Measurements from ENCODE around the gene RNASE3. TPM values are rescaled to one million over a fixed set of nuclear protein-coding genes. Genes with fewer than 3 reads are reported as not detected.
"Not testable (repeated sequence)": the region's sequence is repeated elsewhere in the genome, so short reads cannot be mapped to it uniquely, and the experiment has no call there.

Gene RNASE3
- total RNA-seq, 1 donor from 2014 or later, result not detected

DNA sequence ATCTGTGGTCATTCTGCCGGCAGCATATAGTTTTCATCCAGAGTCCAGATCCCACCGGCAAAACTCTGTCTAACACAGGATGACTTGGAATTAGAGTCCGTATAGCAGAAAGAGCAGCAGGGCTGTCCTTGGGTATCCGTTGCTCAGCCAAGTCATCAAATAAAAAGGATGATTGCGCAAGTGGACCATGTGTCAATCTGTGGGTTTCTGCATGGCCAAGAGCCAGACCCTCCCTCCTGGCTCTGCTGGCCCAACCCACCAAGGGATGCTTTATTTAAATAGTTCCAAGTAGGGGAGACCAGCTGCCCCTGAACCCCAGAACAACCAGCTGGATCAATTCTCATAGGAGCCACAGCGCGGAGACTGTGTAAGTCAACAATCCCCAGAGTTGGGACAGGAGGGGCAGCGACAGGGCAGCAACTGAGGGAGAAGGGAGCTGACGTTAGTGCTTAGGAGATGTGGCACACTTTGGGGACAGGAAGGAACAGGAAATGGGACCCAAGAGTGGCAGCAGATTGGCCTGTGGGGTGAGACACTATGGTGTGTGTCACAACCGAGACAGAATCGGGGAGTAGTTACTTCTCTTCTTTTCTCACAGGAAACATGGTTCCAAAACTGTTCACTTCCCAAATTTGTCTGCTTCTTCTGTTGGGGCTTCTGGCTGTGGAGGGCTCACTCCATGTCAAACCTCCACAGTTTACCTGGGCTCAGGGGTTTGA lies 28.0 kb downstream of the RNASE3 start:
- peak; percentile 2 for DNase-seq (ENCODE audit: low read depth)

DNA sequence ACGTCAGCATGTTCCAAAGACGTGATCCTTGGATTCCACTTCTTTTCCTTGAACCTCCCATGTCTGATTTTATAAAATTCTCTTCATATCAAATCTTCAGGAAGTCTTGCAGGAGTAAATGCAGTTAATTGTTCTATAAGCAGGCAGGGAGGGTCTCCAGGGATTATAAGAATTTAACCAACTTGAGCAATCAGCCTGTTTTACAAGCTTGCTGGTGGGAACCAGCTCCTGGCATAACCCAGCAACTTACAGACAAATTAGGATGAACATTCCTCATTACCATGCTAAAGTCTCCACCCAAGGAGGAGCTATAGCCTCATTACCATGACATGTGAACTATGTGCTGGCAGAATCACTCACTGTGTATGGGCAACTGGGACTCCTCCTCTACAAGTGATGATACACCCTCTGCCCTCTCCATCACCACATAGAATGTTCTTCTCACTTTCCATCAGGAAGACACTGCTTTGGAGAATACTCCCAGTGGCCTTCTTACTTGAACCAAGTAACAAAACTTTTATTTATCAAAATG lies 32.6 kb downstream of the RNASE3 start:
- not testable (repeated sequence) for DNase-seq (ENCODE audit: low read depth)

DNA sequence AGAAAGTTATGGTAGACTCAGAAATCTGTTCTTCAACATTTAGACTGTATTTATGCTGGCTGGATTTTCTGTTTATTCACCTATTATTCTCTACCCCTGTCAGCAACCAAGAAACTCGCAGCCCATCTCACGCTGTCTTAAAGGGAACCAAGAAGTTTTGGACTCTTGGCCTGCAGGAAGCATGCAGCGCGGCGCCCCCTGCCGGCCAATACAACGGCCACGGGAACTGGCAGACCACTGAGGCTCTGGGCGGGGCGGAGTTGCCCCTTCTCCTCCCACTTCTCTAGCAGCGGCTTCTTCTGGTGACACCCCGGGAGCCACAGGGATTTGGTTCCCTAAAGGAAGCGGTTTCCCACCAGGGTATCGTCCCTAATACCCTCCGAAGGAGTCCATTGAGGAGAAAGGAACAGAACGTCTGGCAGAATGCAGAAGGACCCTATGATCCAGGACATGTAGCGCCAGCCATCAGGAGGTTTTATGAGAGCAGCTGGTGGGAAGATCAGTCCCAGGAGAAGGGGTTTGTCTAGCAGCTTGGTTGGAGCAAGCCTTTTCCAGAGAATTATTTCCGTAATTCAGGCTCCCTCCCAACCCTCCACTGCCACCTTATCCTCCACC lies 43.1 kb downstream of the RNASE3 start:
- DNase-seq (ENCODE audit: low read depth), result no peak

DNA sequence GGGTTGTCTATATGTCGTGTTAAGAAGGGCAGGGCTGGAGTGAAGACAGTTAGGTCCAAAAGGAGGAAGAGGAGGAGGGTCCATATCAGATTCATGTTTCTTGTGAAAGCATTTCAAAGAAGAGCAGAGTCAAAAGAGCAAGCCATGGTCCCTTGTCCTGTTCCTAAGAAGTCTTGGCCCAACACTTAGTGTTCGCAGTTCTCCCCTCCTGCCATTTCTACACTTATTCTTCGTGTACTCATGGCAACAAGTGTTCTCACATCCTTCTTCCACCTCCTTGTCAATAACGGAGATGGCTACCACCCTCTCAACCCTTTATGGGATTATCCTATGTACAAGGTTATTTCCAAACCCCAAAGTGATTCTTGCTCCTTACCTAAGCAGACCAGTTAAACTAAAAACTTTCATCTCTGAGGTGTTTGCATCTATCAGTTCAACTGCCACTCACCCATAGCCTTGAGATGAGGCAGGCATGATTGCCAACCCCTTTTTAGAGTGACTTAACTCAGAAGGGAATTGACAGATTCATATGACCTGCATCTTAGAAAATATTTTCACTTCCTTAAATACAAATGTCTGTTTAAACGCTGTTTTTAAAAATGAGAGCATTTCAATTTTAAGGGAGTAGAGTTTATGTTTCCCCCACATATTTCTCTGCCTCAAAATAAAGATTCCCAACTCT lies 44.3 kb downstream of the RNASE3 start:
- DNase-seq (ENCODE audit: low read depth), result no peak

Other genes starting within 250 kb of the RNASE3 start
- not detected in 2 replicates for gene OR6S1, start 249.7 kb upstream of the RNASE3 start, total RNA-seq
- 2.1 and 15.3 TPM in 2 replicates for gene RNASE4, start 206.8 kb upstream of the RNASE3 start, total RNA-seq
- 2.3 and 4.5 TPM in 2 replicates for gene ANG, start 202.6 kb upstream of the RNASE3 start, total RNA-seq
- gene EDDM3A, start 145.5 kb upstream of the RNASE3 start, total RNA-seq, result not detected in 2 replicates
- not detected in 2 replicates for gene EDDM3B, start 123.0 kb upstream of the RNASE3 start, total RNA-seq
- gene RNASE6, start 110.1 kb upstream of the RNASE3 start, total RNA-seq, result not detected in 2 replicates
- gene RNASE1, start 88.5 kb upstream of the RNASE3 start, total RNA-seq, result 0.52 TPM in 1 of 2 replicates, not detected in the other
- not detected in 2 replicates for gene RNASE2, start 64.1 kb downstream of the RNASE3 start, total RNA-seq
- 44.0 and 56.3 TPM in 2 replicates for gene METTL17, start 98.6 kb downstream of the RNASE3 start, total RNA-seq
- gene SLC39A2, start 107.9 kb downstream of the RNASE3 start, total RNA-seq, result not detected in 2 replicates
- gene NDRG2, start 133.7 kb downstream of the RNASE3 start, total RNA-seq, result 0.35 and 4.6 TPM in 2 replicates
- not detected in 2 replicates for gene TPPP2, start 138.8 kb downstream of the RNASE3 start, total RNA-seq
- not detected in 2 replicates for gene RNASE13, start 143.4 kb downstream of the RNASE3 start, total RNA-seq
- not detected in 2 replicates for gene RNASE7, start 151.0 kb downstream of the RNASE3 start, total RNA-seq
- gene RNASE8, start 166.4 kb downstream of the RNASE3 start, total RNA-seq, result not detected in 2 replicates
- 42.0 and 64.4 TPM in 2 replicates for gene ARHGEF40, start 178.9 kb downstream of the RNASE3 start, total RNA-seq
- 6.6 and 14.9 TPM in 2 replicates for gene ZNF219, start 207.3 kb downstream of the RNASE3 start, total RNA-seq
- gene TMEM253, start 209.7 kb downstream of the RNASE3 start, total RNA-seq, result 0.10 and 0.35 TPM in 2 replicates